Naive thymus-derived CD4-positive, alpha-beta T cell (primary cell): ENCODE data around the gene COL5A1. TPM values are rescaled to one million over a fixed set of nuclear protein-coding genes. Genes with fewer than 3 reads are reported as not detected.

Experiments used
- ATAC-seq: fragments of 150-1000 bp; cut with Tn5 transposase; 2 replicates; pipeline ENCODE4 v1.10.0; 2021; ENCODE audit warnings: mild to moderate bottlenecking, moderate library complexity
- CTCF ChIA-PET: fragments of 350-600 bp; sonication (Branson Sonifier 250); formaldehyde crosslinking; loops from one replicate; lab custom pipeline; 2021; ENCODE audit warnings: antibody characterized with exemption; lab: Charles Lee
- POLR2A ChIA-PET: fragments of 350-600 bp; sonication (Branson Sonifier 250); formaldehyde crosslinking; loops from one replicate; lab custom pipeline; 2021; ENCODE audit warnings: antibody characterized with exemption, inconsistent platforms; lab: Charles Lee
- DNase-seq, 9 donors: peaks; one replicate each; pipeline versions ENCODE4 v3.0.0 to v3.0.0-alpha.2; 2020 to 2022; ENCODE audit warnings: mixed read lengths in 1 of 9
- H3K27ac ChIP-seq: one replicate; pipeline ENCODE4 v1.7.0; 2013; ENCODE audit warnings: mild to moderate bottlenecking, low read depth, low read length, moderate library complexity
- H3K27me3 ChIP-seq, 2 donors: one replicate each; pipeline ENCODE4 v1.7.0; 2013; ENCODE audit warnings: low read length in 2 of 2, mild to moderate bottlenecking in 2 of 2, moderate library complexity in 2 of 2; ENCODE audit not compliant: control insufficient read depth in 2 of 2, insufficient read depth in 2 of 2
- H3K36me3 ChIP-seq, 3 experiments: 1 replicate in 2 of 3; 2 replicates in 1 of 3; pipeline ENCODE4 v1.7.0; 2013; ENCODE audit warnings: low read length in 3 of 3, mild to moderate bottlenecking in 3 of 3, moderate library complexity in 1 of 3; ENCODE audit not compliant: insufficient read depth in 3 of 3, control insufficient read depth in 2 of 3
- H3K4me1 ChIP-seq, 2 donors: one replicate each; pipeline ENCODE4 v1.7.0; 2013; ENCODE audit warnings: low read length in 2 of 2, mild to moderate bottlenecking in 2 of 2, moderate library complexity in 1 of 2; ENCODE audit not compliant: control insufficient read depth in 2 of 2, insufficient read depth in 2 of 2
- H3K4me3 ChIP-seq: 2 replicates; pipeline ENCODE4 v1.7.0; 2013; ENCODE audit warnings: mild to moderate bottlenecking, low read length
- H3K9me3 ChIP-seq, 3 experiments: 1 replicate in 2 of 3; 2 replicates in 1 of 3; pipeline ENCODE4 v1.7.0; 2013; ENCODE audit warnings: low read length in 3 of 3; ENCODE audit not compliant: control insufficient read depth in 2 of 3
- H3K27ac Mint-ChIP-seq, 9 donors: one replicate each; pipeline ENCODE4 v1.8.0; 2020 to 2022; ENCODE audit warnings: mixed read lengths in 9 of 9, mild to moderate bottlenecking in 8 of 9, moderate library complexity in 5 of 9, inconsistent platforms in 2 of 9
- H3K27me3 Mint-ChIP-seq, 5 donors: one replicate each; pipeline ENCODE4 v1.8.0; 2021 to 2022; ENCODE audit warnings: mixed read lengths in 5 of 5, mild to moderate bottlenecking in 1 of 5
- H3K36me3 Mint-ChIP-seq, 5 donors: one replicate each; pipeline ENCODE4 v1.8.0; 2020 to 2022; ENCODE audit warnings: mixed read lengths in 5 of 5, mild to moderate bottlenecking in 3 of 5, inconsistent platforms in 1 of 5
- H3K4me1 Mint-ChIP-seq, 7 donors: one replicate each; pipeline ENCODE4 v1.8.0; 2020 to 2022; ENCODE audit warnings: mixed read lengths in 7 of 7, mild to moderate bottlenecking in 3 of 7, inconsistent platforms in 1 of 7
- H3K4me3 Mint-ChIP-seq, 10 donors: one replicate each; pipeline ENCODE4 v1.8.0; 2020 to 2022; ENCODE audit warnings: mild to moderate bottlenecking in 10 of 10, mixed read lengths in 10 of 10, moderate library complexity in 6 of 10, inconsistent platforms in 2 of 10
- H3K9me3 Mint-ChIP-seq, 11 donors: one replicate each; pipeline ENCODE4 v1.8.0; 2020 to 2022; ENCODE audit warnings: mixed read lengths in 11 of 11, mild to moderate bottlenecking in 4 of 11, inconsistent platforms in 1 of 11, moderate library complexity in 1 of 11
- intact Hi-C, 2 donors: fragments of 100-400 bp; cut with micrococcal nuclease; formaldehyde crosslinking; loops; one replicate each; pipeline ENCODE4 v1.15.1; 2023
- polyA plus RNA-seq, 2 donors: library from polyadenylated mRNA; unstranded; fragments of 300-500 nt; fragmentation: Illumina TruSeq; gene quantifications; one replicate each; pipeline ENCODE4 v1.2.3, GENCODE V29; 2021
- total RNA-seq, 6 experiments: library from RNA in 5 of 6; stranded (reverse) in 5 of 6; gene quantifications; 1 replicate in 5 of 6; 2 replicates in 1 of 6; pipeline ENCODE4 v1.2.3 and lab custom pipeline; 2021 to 2026

The COL5A1 gene
- total and polyA plus RNA-seq, 7 experiments from 2014 or later = 0.16 to 0.56 (median 0.24) TPM; not detected in 2

DNA sequence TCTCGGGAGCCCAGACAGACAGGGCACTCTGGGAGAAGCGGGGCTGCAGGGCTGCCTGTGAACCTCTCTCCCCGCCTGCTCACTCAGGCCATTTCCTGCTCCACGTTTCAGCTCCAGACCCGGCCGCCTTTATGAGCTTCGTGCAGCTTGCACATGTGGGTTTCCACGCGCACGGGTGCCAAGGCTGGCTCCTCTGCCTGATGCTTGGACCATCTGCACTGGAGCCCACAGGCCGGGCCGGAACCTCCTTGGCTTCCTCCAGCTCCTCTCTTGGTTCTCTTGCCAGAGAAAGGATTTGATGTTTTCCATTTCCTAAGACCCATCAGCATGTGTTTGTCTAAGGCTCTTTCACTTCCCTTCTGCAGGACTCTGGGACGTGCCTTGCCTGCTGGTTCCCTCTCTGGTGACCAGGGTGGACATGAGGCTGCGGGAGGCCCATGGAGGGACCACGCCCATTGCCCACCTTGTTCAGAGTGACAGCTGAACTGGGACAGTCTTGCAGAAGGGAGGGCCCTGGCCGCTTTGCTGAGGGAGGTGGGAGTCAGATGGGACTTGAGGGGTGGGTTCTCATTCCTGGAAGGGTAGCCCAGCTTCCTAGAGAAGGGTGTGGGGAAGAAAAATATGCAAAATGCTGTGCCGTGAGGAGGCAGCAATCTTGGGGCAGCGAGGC is 23.3 kb upstream of the COL5A1 start:
- H3K36me3 Mint-ChIP-seq = no peaks in the 10 kb centered on the region
- DNase-seq (no peak), ATAC-seq (no peak)
- ChIA-PET CTCF (no interaction called here), POLR2A (no interaction called here)
- peaks cover 0 to 13% (median 4%) of the 10 kb centered on the region in 11 donors for H3K9me3 Mint-ChIP-seq
- no peak overlapping the region for H3K27ac ChIP-seq
- H3K9me3 ChIP-seq = no peaks in the 10 kb centered on the region
- no peaks in the 10 kb centered on the region for H3K4me1 ChIP-seq
- no peak overlapping the region for H3K27ac Mint-ChIP-seq
- peaks cover 0 to 11% (median 7%) of the 10 kb centered on the region in 5 donors for H3K27me3 Mint-ChIP-seq
- no peak overlapping the region for H3K4me3 Mint-ChIP-seq
- no peak overlapping the region for H3K4me3 ChIP-seq
- H3K27me3 ChIP-seq = no peaks in the 10 kb centered on the region
- H3K36me3 ChIP-seq = no peaks in the 10 kb centered on the region
- intact Hi-C loops = no loop called here
- no peaks in the 10 kb centered on the region for H3K4me1 Mint-ChIP-seq

DNA sequence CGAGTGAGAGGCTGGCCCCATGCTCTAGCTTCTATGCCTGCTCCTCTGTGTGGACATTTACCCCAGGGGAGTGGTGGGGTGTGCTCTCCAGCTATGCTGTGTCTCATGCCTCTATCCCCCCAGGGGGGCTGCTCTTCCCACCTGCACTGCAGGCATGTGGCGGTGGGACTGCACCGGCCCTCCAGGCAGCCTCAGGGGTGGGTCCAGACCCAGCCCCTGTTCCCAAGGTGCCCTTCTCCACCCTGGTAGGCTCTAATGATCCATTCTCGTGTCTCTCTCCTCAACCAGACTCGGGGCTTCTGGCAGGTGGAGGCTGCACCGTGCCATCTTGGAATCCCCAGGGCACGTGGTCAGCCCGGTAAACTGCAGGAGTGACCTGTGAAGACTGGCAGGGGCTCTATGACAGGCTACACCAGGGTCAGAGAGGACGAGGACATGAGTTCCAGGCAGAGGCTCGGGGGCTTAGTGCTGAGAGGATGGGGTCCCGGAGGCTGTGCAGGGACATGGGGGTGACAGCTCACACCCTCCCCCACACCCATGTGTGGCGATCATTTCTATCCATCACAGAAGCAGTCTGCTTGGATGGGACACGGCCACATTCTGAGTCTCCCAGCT is 22.7 kb upstream of the COL5A1 start:
- no peaks in the 10 kb centered on the region for H3K4me1 Mint-ChIP-seq
- H3K9me3 ChIP-seq = no peaks in the 10 kb centered on the region
- H3K36me3 ChIP-seq = no peaks in the 10 kb centered on the region
- no peak overlapping the region for H3K27ac Mint-ChIP-seq
- peaks cover 0 to 7% (median 6%) of the 10 kb centered on the region in 5 donors for H3K27me3 Mint-ChIP-seq
- H3K4me1 ChIP-seq = no peaks in the 10 kb centered on the region
- H3K4me3 Mint-ChIP-seq = no peak overlapping the region
- no peak overlapping the region for H3K27ac ChIP-seq
- no peaks in the 10 kb centered on the region for H3K27me3 ChIP-seq
- ChIA-PET CTCF (no interaction called here), POLR2A (no interaction called here)
- ATAC-seq (no peak), DNase-seq (no peak)
- peaks cover 0 to 7% (median 0%) of the 10 kb centered on the region in 11 donors for H3K9me3 Mint-ChIP-seq
- H3K4me3 ChIP-seq = no peak overlapping the region
- intact Hi-C loops = no loop called here
- H3K36me3 Mint-ChIP-seq = no peaks in the 10 kb centered on the region

DNA sequence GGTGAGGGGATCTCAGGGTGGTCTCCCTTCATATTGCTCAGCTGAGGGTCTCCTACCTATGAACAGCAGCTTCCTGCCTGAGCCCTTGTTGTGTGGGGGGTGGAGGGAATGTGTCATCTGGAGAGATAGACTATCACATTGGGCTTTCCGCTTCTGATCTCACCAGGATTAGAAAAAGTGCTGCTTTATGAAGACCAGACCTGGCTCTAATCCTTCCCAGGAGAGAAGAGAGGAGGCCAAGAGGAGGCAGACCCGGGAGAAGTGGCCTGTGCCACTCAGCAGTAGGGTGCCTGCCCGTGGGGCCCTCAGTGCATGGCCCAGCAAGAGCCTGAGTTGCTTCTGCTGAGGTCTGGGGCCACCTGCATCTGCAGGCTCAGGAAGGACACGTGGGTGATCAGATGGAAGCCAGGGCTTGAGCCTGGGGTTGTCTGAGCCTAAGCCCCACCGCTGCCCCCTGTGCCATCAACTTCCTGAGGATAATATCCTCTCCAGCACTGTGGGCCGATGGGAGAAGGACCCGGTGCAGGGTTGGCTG is 22.1 kb upstream of the COL5A1 start:
- peaks cover 0 to 7% (median 4%) of the 10 kb centered on the region in 5 donors for H3K27me3 Mint-ChIP-seq
- Histone ChIP-seq H3K4me1 (no peaks in the 10 kb centered on the region), H3K9me3 (no peaks in the 10 kb centered on the region), H3K36me3 (no peaks in the 10 kb centered on the region), H3K4me3 (no peak overlapping the region), H3K27me3 (no peaks in the 10 kb centered on the region), H3K27ac (no peak overlapping the region)
- CTCF ChIA-PET = no interaction called here
- intact Hi-C loops = no loop called here
- POLR2A ChIA-PET = no interaction called here
- no peak for ATAC-seq
- no peaks in the 10 kb centered on the region for H3K36me3 Mint-ChIP-seq
- no peak overlapping the region for H3K4me3 Mint-ChIP-seq
- H3K27ac Mint-ChIP-seq = no peak overlapping the region
- H3K4me1 Mint-ChIP-seq = no peaks in the 10 kb centered on the region
- DNase-seq = no peak
- H3K9me3 Mint-ChIP-seq = peaks cover 0 to 4% (median 0%) of the 10 kb centered on the region in 11 donors

- intact Hi-C loops = no loop called here
- DNase-seq (no peak), ATAC-seq (no peak)
- Histone ChIP-seq H3K4me3 (no peak overlapping the region), H3K27ac (no peak overlapping the region), H3K27me3 (no peaks in the 10 kb centered on the region), H3K36me3 (no peaks in the 10 kb centered on the region), H3K9me3 (no peaks in the 10 kb centered on the region), H3K4me1 (no peaks in the 10 kb centered on the region)
- H3K4me3 Mint-ChIP-seq = no peak overlapping the region
- H3K9me3 Mint-ChIP-seq = peaks cover 0 to 4% (median 0%) of the 10 kb centered on the region in 11 donors
- POLR2A ChIA-PET = no interaction called here
- H3K36me3 Mint-ChIP-seq = no peaks in the 10 kb centered on the region
- peaks cover 0 to 7% (median 4%) of the 10 kb centered on the region in 5 donors for H3K27me3 Mint-ChIP-seq
- H3K4me1 Mint-ChIP-seq = no peaks in the 10 kb centered on the region
- CTCF ChIA-PET = no interaction called here
- H3K27ac Mint-ChIP-seq = no peak overlapping the region
Observed at GRCh38 chr9:134619983-134620661, 21.5 kb upstream of the COL5A1 start.

DNA sequence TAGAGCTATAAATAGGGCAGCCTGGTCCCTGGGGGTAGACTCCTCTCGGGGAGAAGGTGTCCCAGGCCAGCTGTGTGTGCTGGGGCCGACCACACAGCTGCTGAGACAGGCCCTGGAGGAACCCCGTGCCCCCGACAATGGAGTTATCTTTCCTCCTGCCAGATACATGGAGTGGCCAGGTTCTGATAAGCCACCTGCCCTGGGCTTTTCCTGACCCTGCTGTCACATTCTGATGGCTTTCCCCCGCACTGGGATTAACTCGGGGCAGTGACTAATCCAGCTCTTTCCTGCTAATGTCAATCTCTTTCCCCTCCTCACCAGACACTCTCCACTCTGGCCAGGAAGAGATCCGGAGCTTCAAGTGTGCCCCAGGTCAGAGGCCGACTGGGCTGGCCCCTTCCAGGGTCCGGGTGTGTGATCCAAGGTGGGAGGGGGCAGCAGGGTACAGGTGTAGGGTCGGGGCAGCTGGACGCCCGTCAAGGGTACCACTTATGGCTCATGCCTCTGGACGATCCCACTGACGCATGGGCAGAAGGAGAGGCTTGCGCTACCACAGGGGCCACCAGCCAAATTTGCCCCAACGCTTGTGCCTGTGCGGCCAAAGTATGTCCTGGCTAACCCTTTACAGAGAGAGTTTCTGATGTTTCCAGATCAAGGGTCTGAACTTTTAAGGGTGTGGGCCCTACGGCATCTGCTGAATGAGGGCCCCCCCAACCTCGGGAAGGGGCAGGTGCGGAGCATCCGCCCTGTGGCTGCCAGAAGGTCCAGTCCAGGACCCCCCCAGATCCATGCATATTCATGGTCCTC is 20.6 kb upstream of the COL5A1 start:
- no peak for DNase-seq

GRCh38 chr9:134621558-134622110 is 20.0 kb upstream of the COL5A1 start:
- POLR2A ChIA-PET = no interaction called here
- Mint-ChIP-seq H3K4me1 (no peaks in the 10 kb centered on the region), H3K9me3 (no peaks in the 10 kb centered on the region), H3K36me3 (no peaks in the 10 kb centered on the region), H3K27ac (no peak overlapping the region), H3K27me3 (peaks cover 0 to 7% (median 4%) of the 10 kb centered on the region in 5 donors), H3K4me3 (no peak overlapping the region)
- Histone ChIP-seq H3K9me3 (no peaks in the 10 kb centered on the region), H3K4me3 (no peak overlapping the region), H3K27ac (no peak overlapping the region), H3K36me3 (no peaks in the 10 kb centered on the region), H3K27me3 (no peaks in the 10 kb centered on the region), H3K4me1 (no peaks in the 10 kb centered on the region)
- DNase-seq (no peak), ATAC-seq (no peak)
- intact Hi-C loops = no loop called here
- CTCF ChIA-PET = no interaction called here

More for the DNA sequence above, 20.6 kb upstream of the COL5A1 start:
- ChIA-PET CTCF (no interaction called here), POLR2A (no interaction called here)
- Mint-ChIP-seq H3K36me3 (no peaks in the 10 kb centered on the region), H3K4me1 (no peaks in the 10 kb centered on the region), H3K27ac (no peak overlapping the region), H3K4me3 (no peak overlapping the region), H3K27me3 (peaks cover 0 to 7% (median 4%) of the 10 kb centered on the region in 5 donors), H3K9me3 (no peaks in the 10 kb centered on the region)
- Histone ChIP-seq H3K9me3 (no peaks in the 10 kb centered on the region), H3K27me3 (no peaks in the 10 kb centered on the region), H3K36me3 (no peaks in the 10 kb centered on the region), H3K27ac (no peak overlapping the region), H3K4me1 (no peaks in the 10 kb centered on the region), H3K4me3 (no peak overlapping the region)
- ATAC-seq = no peak
- intact Hi-C loops = no loop called here
